ENCODE results near the gene CSMD2. TPM values are rescaled to one million over a fixed set of nuclear protein-coding genes. Genes with fewer than 3 reads are reported as not detected.

The CSMD2 gene
- total and polyA plus RNA-seq, 2 of the 8 experiments (the other 6 are each of a cell fraction or from before 2014, with no cell fraction given) = 7.0 to 14.7 TPM

DNA sequence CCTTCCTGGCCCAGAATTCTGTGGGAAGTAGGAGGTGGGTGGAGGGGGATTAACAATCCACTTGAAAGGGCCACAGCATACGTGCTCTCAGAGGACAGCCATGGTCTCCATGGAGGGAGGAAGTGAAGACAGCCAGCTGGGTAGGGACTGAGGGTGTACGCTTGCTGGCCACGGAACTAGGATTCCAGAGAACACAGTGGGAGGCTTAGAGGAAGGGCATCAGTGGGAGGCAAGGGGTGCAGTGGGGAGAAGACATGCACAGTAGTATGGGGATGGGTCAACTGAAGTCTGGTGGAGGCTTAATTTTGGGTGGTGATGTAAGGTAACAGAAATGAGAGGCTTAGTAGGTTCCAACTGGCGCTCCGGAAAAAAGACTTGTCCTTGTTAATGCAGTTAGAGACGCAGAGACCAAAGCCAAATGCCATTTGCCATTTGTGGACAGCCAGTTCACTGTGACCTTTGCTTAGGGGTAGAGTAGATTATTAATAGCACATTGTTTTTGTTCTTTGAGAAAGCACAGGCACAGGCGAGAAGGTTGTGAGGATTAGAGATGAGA lies 589.6 kb downstream of the CSMD2 start:
- no peak overlapping the region for H3K4me2 ChIP-seq (ENCODE audit: insufficient read depth in 1 of 2, low read depth in 2 of 2, low read length in 2 of 2)
- no peaks in the 10 kb centered on the region for H3K9me3 ChIP-seq (ENCODE audit: insufficient read depth in 2 of 2, low read depth in 1 of 2, low read length in 1 of 2)
- no peaks in the 10 kb centered on the region for H3K79me2 ChIP-seq (ENCODE audit: control insufficient read depth in 1 of 2, insufficient read depth in 2 of 2, low read length in 2 of 2)
- H4K20me1 ChIP-seq (replicated peaks in 1 of 2; ENCODE audit: control insufficient read depth in 1 of 2, insufficient read depth in 2 of 2, low read length in 2 of 2) = peaks cover 0 to 1% of the 10 kb centered on the region in 2 experiments
- ChIA-PET CTCF (ENCODE audit: partially characterized antibody) (no interaction called here), POLR2A (ENCODE audit: partially characterized antibody) (no interaction called here)
- TF ChIP-seq GABPA (IDR thresholded peaks at IDR 0.05; ENCODE audit: borderline replicate concordance, insufficient read depth, low read length) = no peak
- TF ChIP-seq RNF2 (IDR thresholded peaks at IDR 0.05; ENCODE audit: borderline replicate concordance, low read depth, low read length, missing control alignments, poor library complexity, severe bottlenecking) = no peak
- TF ChIP-seq CEBPB (IDR thresholded peaks at IDR 0.05; ENCODE audit: low read depth, low read length) = no peak
- TF ChIP-seq RAD21 (IDR thresholded peaks at IDR 0.05 in 1 of 2, conservative IDR thresholded peaks at IDR 0.05 in 1 of 2; ENCODE audit: low read depth in 2 of 2, low read length in 2 of 2) = no peak
- TF ChIP-seq, protein P1, sequence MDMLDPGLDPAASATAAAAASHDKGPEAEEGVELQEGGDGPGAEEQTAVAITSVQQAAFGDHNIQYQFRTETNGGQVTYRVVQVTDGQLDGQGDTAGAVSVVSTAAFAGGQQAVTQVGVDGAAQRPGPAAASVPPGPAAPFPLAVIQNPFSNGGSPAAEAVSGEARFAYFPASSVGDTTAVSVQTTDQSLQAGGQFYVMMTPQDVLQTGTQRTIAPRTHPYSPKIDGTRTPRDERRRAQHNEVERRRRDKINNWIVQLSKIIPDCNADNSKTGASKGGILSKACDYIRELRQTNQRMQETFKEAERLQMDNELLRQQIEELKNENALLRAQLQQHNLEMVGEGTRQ (IDR thresholded peaks at IDR 0.05; ENCODE audit: low read length) = no peak
- no peak for TF ChIP-seq TEAD4 (IDR thresholded peaks at IDR 0.05; ENCODE audit: low read depth, low read length)
- no peak for TF ChIP-seq JUND (IDR thresholded peaks at IDR 0.05; ENCODE audit: low read length)
- TF ChIP-seq ASH2L (IDR thresholded peaks at IDR 0.05; ENCODE audit: low read length) = no peak
- TF ChIP-seq HDAC2 (IDR thresholded peaks at IDR 0.05; ENCODE audit: borderline replicate concordance in 1 of 2, low read depth in 2 of 2, low read length in 2 of 2) = no peak
- no peak overlapping the region for H3K4ac ChIP-seq (replicated peaks; ENCODE audit: insufficient read length, low read depth, low read length)
- no peak overlapping the region for H4K5ac ChIP-seq (ENCODE audit: insufficient read length, low read depth, low read length)
- H4K8ac ChIP-seq (ENCODE audit: extremely low read depth, insufficient read depth, low read length) = no peak overlapping the region
- H3K18ac ChIP-seq (ENCODE audit: extremely low read depth, low read length) = no peak overlapping the region
- no peak overlapping the region for H4K91ac ChIP-seq (replicated peaks; ENCODE audit: insufficient read length, low read length)
- DNase-seq (ENCODE audit: low read depth in 1 of 2, low spot score in 2 of 2) (no peak), FAIRE-seq (no peak)
- no peaks in the 10 kb centered on the region for H3K27me3 ChIP-seq (replicated peaks in 1 of 4; ENCODE audit: control insufficient read depth in 3 of 4, extremely low read depth in 1 of 4, insufficient read depth in 3 of 4, low read length in 3 of 4)
- H2BK5ac ChIP-seq (ENCODE audit: low read depth, low read length) = no peak overlapping the region
- no peaks in the 10 kb centered on the region for H3K23me2 ChIP-seq (ENCODE audit: low read depth, low read length)
- H2BK15ac ChIP-seq (ENCODE audit: low read length) = peak overlapping the region; percentile 74; the same call in 1 of the 2 replicates
- peaks cover 0 to 2% (median 0%) of the 10 kb centered on the region in 4 experiments; a peak in 4 of 8 replicates for H3K36me3 ChIP-seq (ENCODE audit: control insufficient read depth in 2 of 4, insufficient read depth in 4 of 4, low read length in 3 of 4)
- no peak overlapping the region for H2AFZ ChIP-seq (ENCODE audit: low read length)
- no peaks in the 10 kb centered on the region for H3K79me1 ChIP-seq (ENCODE audit: low read depth, low read length)
- H3K4me3 ChIP-seq (ENCODE audit: extremely low read depth in 1 of 4, insufficient read depth in 2 of 4, low read depth in 3 of 4, low read length in 4 of 4) = no peak overlapping the region
- no peak overlapping the region for H2BK20ac ChIP-seq (ENCODE audit: low read length)
- peaks cover 0 to 4% (median 1%) of the 10 kb centered on the region in 4 experiments; a peak in 3 of 7 replicates for H3K4me1 ChIP-seq (replicated peaks in 1 of 4; ENCODE audit: control insufficient read depth in 3 of 4, insufficient read depth in 4 of 4, low read length in 3 of 4)
- no peak overlapping the region for H3K23ac ChIP-seq (ENCODE audit: insufficient read length)
- no peak overlapping the region for H3K9ac ChIP-seq (replicated peaks in 1 of 4; ENCODE audit: extremely low read depth in 1 of 4, low read depth in 3 of 4, low read length in 3 of 4)
- H2AK5ac ChIP-seq (ENCODE audit: low read depth, low read length) = no peak overlapping the region
- H2BK12ac ChIP-seq (ENCODE audit: low read depth, low read length) = no peak overlapping the region
- H2BK120ac ChIP-seq (replicated peaks; ENCODE audit: low read depth, low read length) = no peak overlapping the region
- H3K27ac ChIP-seq (ENCODE audit: low read depth, low read length) = no peak overlapping the region
- 83% methylated on average over 7 of the region's 7 CpGs; no CpG with 5 or more reads in 1 of the 2 experiments for WGBS, 2 experiments (ENCODE audit: extremely low coverage in 1 of 2, insufficient coverage in 1 of 2, insufficient read length in 1 of 2, insufficient replicate concordance in 2 of 2, low coverage in 1 of 2, low lambda C conversion rate in 2 of 2, missing lambda C conversion rate in 1 of 2)
- no peak overlapping the region for H3K56ac ChIP-seq (replicated peaks; ENCODE audit: insufficient read length, low read depth, low read length)
- no peak overlapping the region for H3K14ac ChIP-seq (ENCODE audit: insufficient read length)
